H1 (cell line): Measurements from ENCODE around the gene LRRTM3. TPM values are rescaled to one million over a fixed set of nuclear protein-coding genes. Genes with fewer than 3 reads are reported as not detected.

ENCODE experiments used
- CTCF ChIA-PET: fragments of 300-600 bp; sonication (Branson Sonifier 250); formaldehyde crosslinking; loops from one replicate; lab custom pipeline; 2021; ENCODE audit not compliant: partially characterized antibody; lab: Charles Lee
- POLR2A ChIA-PET: fragments of 300-600 bp; sonication (Branson Sonifier 250); formaldehyde crosslinking; loops from one replicate; lab custom pipeline; 2021; ENCODE audit warnings: inconsistent platforms; ENCODE audit not compliant: partially characterized antibody; lab: Charles Lee
- DNase-seq, 2 experiments: peaks; one replicate each; pipeline versions ENCODE4 v3.0.0 to v3.0.0-alpha.2; 2010 to 2022; ENCODE audit warnings: low spot score in 2 of 2, low read depth in 1 of 2, mixed read lengths in 1 of 2
- FAIRE-seq: peaks from 2 replicates; lab custom pipeline; 2011; peaks lifted over from hg19 to GRCh38; lab: Jason Lieb, UNC
- H2AFZ ChIP-seq: 2 replicates; pipeline ENCODE4 v1.8.1; 2012; ENCODE audit warnings: low read length, inconsistent platforms
- H2AK5ac ChIP-seq: 2 replicates; pipeline ENCODE4 v1.6.1; 2013; ENCODE audit warnings: low read depth, low read length
- H2BK120ac ChIP-seq: replicated peaks from 2 replicates; pipeline ENCODE3; 2013; ENCODE audit warnings: low read depth, low read length, inconsistent platforms
- H2BK12ac ChIP-seq: 2 replicates; pipeline ENCODE4 v1.6.1; 2013; ENCODE audit warnings: low read depth, low read length
- H2BK15ac ChIP-seq: 2 replicates; pipeline ENCODE4 v1.6.1; 2013; ENCODE audit warnings: low read length
- H2BK20ac ChIP-seq: 2 replicates; pipeline ENCODE4 v1.6.1; 2013; ENCODE audit warnings: low read length
- H2BK5ac ChIP-seq: 2 replicates; pipeline ENCODE4 v1.6.1; 2013; ENCODE audit warnings: low read depth, low read length
- H3K14ac ChIP-seq: 2 replicates; pipeline ENCODE4 v1.6.1; 2013; ENCODE audit warnings: inconsistent platforms; ENCODE audit not compliant: insufficient read length
- H3K18ac ChIP-seq: 2 replicates; pipeline ENCODE4 v1.6.1; 2013; ENCODE audit warnings: low read length; ENCODE audit errors: extremely low read depth
- H3K23ac ChIP-seq: 2 replicates; pipeline ENCODE4 v1.6.1; 2013; ENCODE audit warnings: inconsistent platforms; ENCODE audit not compliant: insufficient read length
- H3K23me2 ChIP-seq: 2 replicates; pipeline ENCODE4 v1.6.1; 2013; ENCODE audit warnings: low read depth, low read length
- H3K27ac ChIP-seq: 2 replicates; pipeline ENCODE4 v1.6.1; 2011; ENCODE audit warnings: low read depth, low read length, inconsistent platforms
- H3K27me3 ChIP-seq, 4 experiments: replicated peaks in 1 of 4; 1 replicate in 1 of 4; 2 replicates in 3 of 4; pipeline versions ENCODE4 v1.6.1 to v1.8.1; 2011 to 2013; ENCODE audit warnings: low read length in 3 of 4, mild to moderate bottlenecking in 3 of 4, inconsistent platforms in 2 of 4, mixed read lengths in 2 of 4, moderate library complexity in 1 of 4; ENCODE audit not compliant: control insufficient read depth in 3 of 4, insufficient read depth in 3 of 4; ENCODE audit errors: extremely low read depth in 1 of 4
- H3K36me3 ChIP-seq, 4 experiments: 2 replicates each; pipeline versions ENCODE4 v1.6.1 to v1.8.1; 2011 to 2013; ENCODE audit warnings: mild to moderate bottlenecking in 4 of 4, low read length in 3 of 4, moderate library complexity in 2 of 4, control low read depth in 1 of 4, inconsistent platforms in 1 of 4; ENCODE audit not compliant: insufficient read depth in 4 of 4, control insufficient read depth in 2 of 4
- H3K4ac ChIP-seq: replicated peaks from 2 replicates; pipeline ENCODE3; 2013; ENCODE audit warnings: low read length, low read depth, mixed read lengths, inconsistent platforms; ENCODE audit not compliant: insufficient read length
- H3K4me1 ChIP-seq, 4 experiments: replicated peaks in 1 of 4; 1 replicate in 1 of 4; 2 replicates in 3 of 4; pipeline versions ENCODE4 v1.6.1 to v1.8.1; 2011 to 2013; ENCODE audit warnings: low read length in 3 of 4, inconsistent platforms in 2 of 4, mixed read lengths in 1 of 4; ENCODE audit not compliant: insufficient read depth in 4 of 4, control insufficient read depth in 3 of 4
- H3K4me2 ChIP-seq, 2 experiments: 2 replicates each; pipeline versions ENCODE4 v1.6.1 to v1.8.1; 2011 to 2013; ENCODE audit warnings: low read depth in 2 of 2, low read length in 2 of 2, control low read depth in 1 of 2, inconsistent platforms in 1 of 2, mild to moderate bottlenecking in 1 of 2; ENCODE audit not compliant: insufficient read depth in 1 of 2
- H3K4me3 ChIP-seq, 4 experiments: fragments of 200-600, 300-600 bp in 1 of 4; sonication (generic), shearing (Covaris generic), sonication (Bioruptor Twin) in 1 of 4; 2 replicates each; pipeline versions ENCODE4 v1.5.1 to v1.8.1; 2011 to 2016; ENCODE audit warnings: low read length in 4 of 4, low read depth in 3 of 4, control low read depth in 2 of 4, inconsistent platforms in 2 of 4, mild to moderate bottlenecking in 2 of 4, mixed read lengths in 1 of 4, moderate library complexity in 1 of 4; ENCODE audit not compliant: insufficient read depth in 2 of 4; ENCODE audit errors: extremely low read depth in 1 of 4
- H3K56ac ChIP-seq: replicated peaks from 2 replicates; pipeline ENCODE3; 2013; ENCODE audit warnings: low read depth, mild to moderate bottlenecking, mixed read lengths, low read length, inconsistent platforms; ENCODE audit not compliant: insufficient read length
- H3K79me1 ChIP-seq: 2 replicates; pipeline ENCODE4 v1.6.1; 2013; ENCODE audit warnings: low read depth, low read length, control low read depth
- H3K79me2 ChIP-seq, 2 experiments: 2 replicates each; pipeline versions ENCODE4 v1.6.1 to v1.8.1; 2012 to 2013; ENCODE audit warnings: low read length in 2 of 2, mild to moderate bottlenecking in 2 of 2, inconsistent platforms in 1 of 2; ENCODE audit not compliant: insufficient read depth in 2 of 2, control insufficient read depth in 1 of 2
- H3K9ac ChIP-seq, 4 experiments: replicated peaks in 1 of 4; 1 replicate in 1 of 4; 2 replicates in 3 of 4; pipeline versions ENCODE4 v1.6.1 to v1.8.1; 2011 to 2013; ENCODE audit warnings: low read depth in 3 of 4, low read length in 3 of 4, control low read depth in 2 of 4, mild to moderate bottlenecking in 2 of 4, moderate library complexity in 2 of 4, inconsistent platforms in 1 of 4; ENCODE audit errors: extremely low read depth in 1 of 4
- H3K9me3 ChIP-seq, 2 experiments: 2 replicates each; pipeline versions ENCODE4 v1.6.1 to v1.8.1; 2012 to 2013; ENCODE audit warnings: mild to moderate bottlenecking in 2 of 2, moderate library complexity in 2 of 2, control low read depth in 1 of 2, inconsistent platforms in 1 of 2, low read depth in 1 of 2, low read length in 1 of 2, mixed read lengths in 1 of 2; ENCODE audit not compliant: insufficient read depth in 2 of 2
- H4K20me1 ChIP-seq, 2 experiments: replicated peaks in 1 of 2; 2 replicates each; pipeline versions ENCODE3 to v1.8.1; 2011 to 2013; ENCODE audit warnings: inconsistent platforms in 2 of 2, low read length in 2 of 2, mild to moderate bottlenecking in 1 of 2; ENCODE audit not compliant: insufficient read depth in 2 of 2, control insufficient read depth in 1 of 2
- H4K5ac ChIP-seq: 2 replicates; pipeline ENCODE4 v1.6.1; 2013; ENCODE audit warnings: low read length, low read depth, mixed read lengths, inconsistent platforms; ENCODE audit not compliant: insufficient read length
- H4K8ac ChIP-seq: 2 replicates; pipeline ENCODE4 v1.8.0; 2013; ENCODE audit warnings: mild to moderate bottlenecking, moderate library complexity, low read length, inconsistent platforms; ENCODE audit not compliant: insufficient read depth; ENCODE audit errors: extremely low read depth
- H4K91ac ChIP-seq: replicated peaks from 2 replicates; pipeline ENCODE3; 2013; ENCODE audit warnings: low read length, mixed read lengths, inconsistent platforms; ENCODE audit not compliant: insufficient read length
- CREB1 ChIP-seq: IDR thresholded peaks from 2 replicates; pipeline ENCODE4 v1.6.1; 2012; ENCODE audit warnings: inconsistent platforms
- MAFK ChIP-seq: IDR thresholded peaks from 2 replicates; pipeline ENCODE4 v1.6.1; 2012; ENCODE audit warnings: low read depth, mild to moderate bottlenecking, improper control_type of control experiment, low read length
- TEAD4 ChIP-seq: IDR thresholded peaks from 2 replicates; pipeline ENCODE4 v1.6.1; 2012; ENCODE audit warnings: low read depth, low read length, inconsistent platforms, mixed read lengths
- polyA plus RNA-seq, 7 experiments: library from polyadenylated mRNA; depleted of rRNA in 3 of 7; stranded (reverse) in 5 of 7; unstranded in 2 of 7; fragments of >200 nt in 5 of 7; fragments of 200-250 nt in 2 of 7; gene quantifications; 1 replicate in 5 of 7; 2 replicates in 1 of 7; 4 replicates in 1 of 7; pipeline versions ENCODE4 v1.2.1 to v1.2.3, GENCODE V29; 2011 to 2013; ENCODE audit warnings: missing spikeins in 2 of 7, mixed read lengths in 2 of 7
- total RNA-seq: library from RNA; stranded (reverse); fragmentation: NEBNext Ultra II Directional; extraction: Animal tissue kit (Norgen Biotek cat#: 25700); gene quantifications from 2 replicates; pipeline ENCODE4 v1.2.1, GENCODE V29; 2021

LRRTM3 gene
- total and polyA plus RNA-seq, 2 of the 8 experiments (the other 6 are each of a cell fraction or from before 2014, with no cell fraction given), result 0.33 to 0.48 TPM

DNA sequence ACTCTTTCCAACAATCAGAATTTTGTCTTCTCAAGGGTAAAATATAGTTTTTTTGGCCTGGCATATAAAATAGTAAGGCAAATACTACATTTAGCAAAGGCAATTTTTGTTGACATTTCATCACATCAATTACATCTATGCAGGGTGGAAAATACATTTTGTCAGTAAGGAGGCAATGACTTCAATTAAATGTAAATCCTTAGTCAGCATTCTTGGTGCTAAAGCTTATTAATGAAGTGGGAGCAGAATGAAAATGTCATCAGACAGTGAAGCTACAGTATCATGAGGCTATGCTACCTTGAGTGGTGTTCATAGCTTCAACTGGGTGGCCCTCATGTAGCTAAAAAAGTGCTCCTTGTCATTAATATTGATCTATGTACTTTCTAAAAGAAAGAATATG, 8.9 kb downstream of the LRRTM3 start:
- Histone ChIP-seq H3K9me3 (no peaks in the 10 kb centered on the region), H2BK12ac (no peak overlapping the region), H3K4ac (no peak overlapping the region), H3K4me2 (no peak overlapping the region), H2AK5ac (no peak overlapping the region), H3K36me3 (no peaks in the 10 kb centered on the region), H3K79me1 (no peaks in the 10 kb centered on the region), H3K23ac (no peak overlapping the region), H2AFZ (no peak overlapping the region), H2BK5ac (no peak overlapping the region), H3K9ac (no peak overlapping the region), H2BK120ac (no peak overlapping the region), H3K18ac (no peak overlapping the region), H3K23me2 (no peaks in the 10 kb centered on the region), H2BK15ac (no peak overlapping the region), H3K56ac (no peak overlapping the region), H4K5ac (no peak overlapping the region), H4K8ac (no peak overlapping the region), H3K4me3 (no peak overlapping the region), H3K79me2 (no peaks in the 10 kb centered on the region), H3K14ac (no peak overlapping the region), H4K91ac (no peak overlapping the region), H3K27ac (no peak overlapping the region), H2BK20ac (no peak overlapping the region), H3K4me1 (no peaks in the 10 kb centered on the region; a peak in 2 of 7 replicates), H4K20me1 (no peaks in the 10 kb centered on the region), H3K27me3 (no peaks in the 10 kb centered on the region; a peak in 1 of 7 replicates)
- TF ChIP-seq TEAD4, result no peak
- peak; percentile 67 for TF ChIP-seq MAFK
- no peak for TF ChIP-seq CREB1
- ChIA-PET CTCF (interaction anchor here (0.7 to 1.2 kb wide), 2 partner anchors 40 to 349 kb away, joined by 3 read pairs; no protein-coding TSS in a partner anchor), POLR2A (no interaction called here)
- FAIRE-seq (no peak), DNase-seq (no peak)
